Peyer's patch (tissue), 4 donors: ENCODE measurements around the gene ADARB1. TPM values are rescaled to one million over a fixed set of nuclear protein-coding genes. Genes with fewer than 3 reads are reported as not detected.

Source experiments
- DNase-seq, 3 donors: peaks; one replicate each; pipeline ENCODE4 v3.0.0-alpha.2; 2017 to 2019
- H3K27ac ChIP-seq, 4 donors: fragments of 200-600 bp; sonication (generic); one replicate each; pipeline ENCODE4 v1.5.1; 2016 to 2019
- H3K27me3 ChIP-seq, 2 donors: fragments of 200-600 bp; sonication (generic); one replicate each; pipeline ENCODE4 v1.5.1; 2019
- H3K36me3 ChIP-seq, 3 donors: fragments of 200-600 bp; sonication (generic); one replicate each; pipeline ENCODE4 v1.5.1; 2016 to 2019
- H3K4me1 ChIP-seq, 4 donors: fragments of 200-600 bp; sonication (generic); one replicate each; pipeline ENCODE4 v1.5.1; 2016 to 2019
- H3K4me3 ChIP-seq, 4 donors: fragments of 200-600 bp; sonication (generic); 1 replicate in 3 of 4; 2 replicates in 1 of 4; pipeline ENCODE4 v1.5.1; 2016 to 2019; ENCODE audit warnings: mild to moderate bottlenecking in 1 of 4
- H3K9me3 ChIP-seq, 4 donors: fragments of 200-600 bp; sonication (generic); one replicate each; pipeline ENCODE4 v1.5.1; 2016 to 2019; ENCODE audit warnings: mild to moderate bottlenecking in 1 of 4
- POLR2A ChIP-seq, 2 donors: fragments of 450-650 bp; IDR thresholded peaks; one replicate each; pipeline ENCODE4 v1.5.1; 2017; ENCODE audit warnings: antibody characterized with exemption in 2 of 2, mild to moderate bottlenecking in 2 of 2, moderate library complexity in 2 of 2
- total RNA-seq, 4 donors: library from RNA; depleted of rRNA; stranded (reverse); fragments of >200 nt; gene quantifications; one replicate each; pipeline ENCODE4 v1.1.0, GENCODE V29; 2016
- TF ChIP-seq, protein P1 (sequence below), 6 experiments: fragments of 450-650 bp in 4 of 6; fragments of 200-600 bp in 2 of 6; sonication (generic) in 1 of 6; IDR thresholded peaks; one replicate each; pipeline ENCODE4 v1.5.1; 2017 to 2019; ENCODE audit warnings: antibody characterized with exemption in 6 of 6, mild to moderate bottlenecking in 3 of 6, moderate library complexity in 1 of 6

Gene ADARB1
- total RNA-seq, 4 donors from 2014 or later = 7.4 to 47.9 (median 10.0) TPM

DNA sequence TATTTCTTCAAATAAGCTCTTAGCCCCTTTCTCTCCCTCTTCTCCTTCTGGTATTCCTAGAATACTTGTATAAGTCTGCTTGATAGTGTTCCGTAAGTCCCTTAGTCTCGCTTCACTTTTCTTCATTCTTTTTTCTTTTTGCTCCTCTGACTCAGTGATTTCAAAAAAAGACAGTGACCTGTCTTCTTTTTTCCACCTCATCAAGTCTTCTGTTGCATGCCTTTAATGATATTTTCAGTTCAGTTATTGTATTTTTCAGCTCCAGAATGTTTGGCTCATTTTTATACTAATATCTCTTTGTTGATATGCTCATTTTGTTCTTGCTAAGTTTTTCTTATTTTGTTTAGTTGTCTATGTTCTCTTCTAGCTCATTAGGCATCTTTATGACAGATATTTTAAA lies 115.6 kb downstream of the ADARB1 start:
- peaks cover 0 to 13% (median 5%) of the 10 kb centered on the region in 4 donors for H3K9me3 ChIP-seq
- H3K27ac ChIP-seq = no peak overlapping the region
- H3K4me3 ChIP-seq = no peak overlapping the region
- H3K27me3 ChIP-seq = no peaks in the 10 kb centered on the region
- no peak for DNase-seq
- H3K4me1 ChIP-seq = no peaks in the 10 kb centered on the region
- TF ChIP-seq POLR2A (IDR thresholded peaks at IDR 0.05) = no peak
- TF ChIP-seq, protein P1, sequence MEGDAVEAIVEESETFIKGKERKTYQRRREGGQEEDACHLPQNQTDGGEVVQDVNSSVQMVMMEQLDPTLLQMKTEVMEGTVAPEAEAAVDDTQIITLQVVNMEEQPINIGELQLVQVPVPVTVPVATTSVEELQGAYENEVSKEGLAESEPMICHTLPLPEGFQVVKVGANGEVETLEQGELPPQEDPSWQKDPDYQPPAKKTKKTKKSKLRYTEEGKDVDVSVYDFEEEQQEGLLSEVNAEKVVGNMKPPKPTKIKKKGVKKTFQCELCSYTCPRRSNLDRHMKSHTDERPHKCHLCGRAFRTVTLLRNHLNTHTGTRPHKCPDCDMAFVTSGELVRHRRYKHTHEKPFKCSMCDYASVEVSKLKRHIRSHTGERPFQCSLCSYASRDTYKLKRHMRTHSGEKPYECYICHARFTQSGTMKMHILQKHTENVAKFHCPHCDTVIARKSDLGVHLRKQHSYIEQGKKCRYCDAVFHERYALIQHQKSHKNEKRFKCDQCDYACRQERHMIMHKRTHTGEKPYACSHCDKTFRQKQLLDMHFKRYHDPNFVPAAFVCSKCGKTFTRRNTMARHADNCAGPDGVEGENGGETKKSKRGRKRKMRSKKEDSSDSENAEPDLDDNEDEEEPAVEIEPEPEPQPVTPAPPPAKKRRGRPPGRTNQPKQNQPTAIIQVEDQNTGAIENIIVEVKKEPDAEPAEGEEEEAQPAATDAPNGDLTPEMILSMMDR (IDR thresholded peaks at IDR 0.05) = no peak
- H3K36me3 ChIP-seq = peaks cover 0 to 13% (median 0%) of the 10 kb centered on the region in 3 donors

DNA sequence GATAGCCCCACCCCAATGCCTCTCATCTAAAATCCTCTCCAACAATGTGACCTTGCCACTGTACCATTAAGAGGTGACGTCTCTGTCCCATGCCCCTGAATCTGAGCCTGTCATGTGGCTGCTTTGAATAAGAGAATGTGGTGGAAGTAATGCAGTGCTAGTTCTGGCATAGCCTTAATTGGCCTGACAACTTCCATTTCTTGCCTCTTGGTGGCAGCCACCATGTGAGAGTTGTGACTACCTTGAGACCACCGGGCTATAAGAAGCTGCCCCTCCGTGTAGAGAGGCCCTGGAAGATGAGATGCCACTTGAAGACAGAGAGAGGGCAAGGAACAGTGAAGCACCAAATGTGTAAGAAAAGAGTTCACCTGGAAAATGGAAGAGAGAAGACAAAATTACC lies 118.0 kb downstream of the ADARB1 start:
- Histone ChIP-seq H3K27me3 (no peaks in the 10 kb centered on the region), H3K4me3 (no peak overlapping the region), H3K36me3 (no peaks in the 10 kb centered on the region), H3K9me3 (peaks cover 0 to 11% (median 5%) of the 10 kb centered on the region in 4 donors), H3K4me1 (no peaks in the 10 kb centered on the region), H3K27ac (no peak overlapping the region)
- TF ChIP-seq, protein P1 (IDR thresholded peaks at IDR 0.05) = no peak
- no peak for TF ChIP-seq POLR2A (IDR thresholded peaks at IDR 0.05)
- no peak for DNase-seq

DNA sequence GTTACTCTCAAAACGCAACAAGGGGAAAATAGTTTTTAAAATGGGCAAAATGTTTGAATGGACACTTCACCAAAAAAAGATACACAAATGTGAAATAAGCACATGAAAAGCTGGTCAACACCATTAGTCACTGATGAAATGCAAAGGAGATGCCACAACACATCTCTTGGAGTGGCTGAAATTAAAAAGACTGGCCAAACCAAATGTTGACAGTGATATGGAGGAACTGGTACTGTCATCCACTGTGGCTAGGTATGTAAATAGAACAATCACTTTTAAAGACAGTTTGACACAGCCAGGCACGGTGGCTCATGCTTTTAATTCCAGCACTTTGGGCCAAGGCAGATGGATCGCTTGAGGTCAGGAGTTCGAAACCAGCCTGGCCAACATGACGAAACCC lies 122.2 kb downstream of the ADARB1 start:
- no peak for TF ChIP-seq POLR2A (IDR thresholded peaks at IDR 0.05)
- TF ChIP-seq, protein P1 (IDR thresholded peaks at IDR 0.05) = no peak
- H3K27me3 ChIP-seq = no peaks in the 10 kb centered on the region
- no peak overlapping the region for H3K4me3 ChIP-seq
- H3K36me3 ChIP-seq = no peaks in the 10 kb centered on the region
- H3K27ac ChIP-seq = no peak overlapping the region
- H3K4me1 ChIP-seq = no peaks in the 10 kb centered on the region
- no peak for DNase-seq
- no peaks in the 10 kb centered on the region for H3K9me3 ChIP-seq

DNA sequence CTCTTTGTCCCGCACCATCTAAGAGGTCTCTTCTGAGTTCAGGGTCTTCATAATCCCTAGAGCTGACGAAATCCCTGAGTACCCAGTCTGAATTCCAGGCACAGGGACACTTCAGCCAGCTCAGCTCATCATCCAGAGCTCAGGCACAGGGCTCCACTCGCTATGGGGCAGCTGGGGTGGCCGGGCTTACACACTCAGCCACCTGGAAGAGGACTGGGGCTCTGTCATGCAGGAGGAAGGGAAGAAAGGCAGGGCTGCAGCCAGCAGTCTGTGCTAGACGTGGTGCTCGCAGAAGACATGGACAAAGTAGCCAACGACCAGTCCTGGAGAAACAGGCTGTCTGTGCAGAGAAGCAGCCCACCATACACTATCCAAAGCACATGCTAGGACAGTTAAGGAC lies 124.8 kb downstream of the ADARB1 start:
- Histone ChIP-seq H3K4me1 (no peaks in the 10 kb centered on the region), H3K27ac (no peak overlapping the region), H3K36me3 (no peaks in the 10 kb centered on the region), H3K4me3 (no peak overlapping the region), H3K27me3 (no peaks in the 10 kb centered on the region), H3K9me3 (no peaks in the 10 kb centered on the region)
- no peak for DNase-seq
- TF ChIP-seq POLR2A (IDR thresholded peaks at IDR 0.05) = no peak
- TF ChIP-seq, protein P1 (IDR thresholded peaks at IDR 0.05) = no peak

DNA sequence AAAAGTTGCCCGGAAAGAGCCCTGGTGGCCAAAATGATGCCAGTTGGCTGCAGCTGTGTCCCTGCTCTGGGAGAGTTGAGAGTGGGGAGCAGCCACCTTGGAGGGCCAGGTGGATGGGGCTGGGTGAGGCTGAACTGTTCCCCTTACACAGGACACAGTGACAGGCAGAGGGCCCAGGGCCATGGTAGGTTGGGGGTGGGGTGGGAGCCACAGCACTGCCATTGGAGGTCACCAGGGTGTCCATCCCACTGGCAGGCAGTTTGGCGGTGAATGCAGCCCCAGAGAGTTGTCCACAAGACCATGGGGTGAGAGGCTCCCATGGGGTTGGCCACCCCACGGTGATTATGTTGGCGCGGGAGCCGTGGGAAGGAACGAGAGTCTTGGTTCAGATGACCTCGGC lies 125.7 kb downstream of the ADARB1 start:
- no peaks in the 10 kb centered on the region for H3K9me3 ChIP-seq
- H3K4me1 ChIP-seq = no peaks in the 10 kb centered on the region
- H3K27me3 ChIP-seq = no peaks in the 10 kb centered on the region
- H3K27ac ChIP-seq = no peak overlapping the region
- H3K36me3 ChIP-seq = no peaks in the 10 kb centered on the region
- no peak overlapping the region for H3K4me3 ChIP-seq
- no peak for TF ChIP-seq POLR2A (IDR thresholded peaks at IDR 0.05)
- TF ChIP-seq, protein P1 (IDR thresholded peaks at IDR 0.05) = no peak
- DNase-seq = no peak
